Skeletal muscle tissue (tissue), 4 donors: ENCODE data around the gene DENND2A. TPM values are rescaled to one million over a fixed set of nuclear protein-coding genes. Genes with fewer than 3 reads are reported as not detected.
"Not testable (repeated sequence)": the region's sequence is repeated elsewhere in the genome, so short reads cannot be mapped to it uniquely, and the experiment has no call there.

ENCODE experiments used
- H3K27ac ChIP-seq: one replicate; pipeline ENCODE4 v1.7.0; 2013; ENCODE audit warnings: mild to moderate bottlenecking, low read depth, low read length, inconsistent platforms
- H3K27me3 ChIP-seq, 3 donors: one replicate each; pipeline ENCODE4 v1.7.0; 2013; ENCODE audit warnings: low read length in 3 of 3; ENCODE audit not compliant: control insufficient read depth in 3 of 3, insufficient read depth in 3 of 3
- H3K36me3 ChIP-seq, 3 donors: one replicate each; pipeline ENCODE4 v1.7.0; 2013; ENCODE audit warnings: low read length in 3 of 3; ENCODE audit not compliant: control insufficient read depth in 3 of 3, insufficient read depth in 3 of 3
- H3K4me1 ChIP-seq, 3 donors: one replicate each; pipeline ENCODE4 v1.7.0; 2013; ENCODE audit warnings: low read length in 3 of 3, mild to moderate bottlenecking in 3 of 3; ENCODE audit not compliant: control insufficient read depth in 3 of 3, insufficient read depth in 3 of 3
- H3K4me3 ChIP-seq, 3 donors: one replicate each; pipeline ENCODE4 v1.7.0; 2013; ENCODE audit warnings: low read length in 3 of 3
- H3K9ac ChIP-seq, 3 donors: one replicate each; pipeline ENCODE4 v1.7.0; 2013; ENCODE audit warnings: low read length in 3 of 3, mild to moderate bottlenecking in 3 of 3, moderate library complexity in 2 of 3, low read depth in 1 of 3
- H3K9me3 ChIP-seq, 3 donors: one replicate each; pipeline ENCODE4 v1.7.0; 2013; ENCODE audit warnings: low read length in 3 of 3; ENCODE audit not compliant: control insufficient read depth in 3 of 3
- total RNA-seq: library from RNA; depleted of rRNA; stranded (reverse); fragments of >200 nt; gene quantifications from one replicate; pipeline ENCODE4 v1.2.3, GENCODE V29; 2014
- donor health status: Osteomylitis.

Gene DENND2A
- total RNA-seq, 1 donor from 2014 or later: 32.4 TPM

GRCh38 chr7:140557809-140558518 is 82.6 kb downstream of the DENND2A start:
- Histone ChIP-seq H3K9ac (no peak overlapping the region), H3K27me3 (no peaks in the 10 kb centered on the region), H3K36me3 (peaks cover 2 to 7% (median 4%) of the 10 kb centered on the region in 3 donors), H3K9me3 (no peaks in the 10 kb centered on the region), H3K4me3 (no peak overlapping the region), H3K4me1 (no peaks in the 10 kb centered on the region), H3K27ac (no peak overlapping the region)

- Histone ChIP-seq H3K4me3 (no peak overlapping the region), H3K27me3 (no peaks in the 10 kb centered on the region), H3K9me3 (no peaks in the 10 kb centered on the region), H3K27ac (no peak overlapping the region), H3K9ac (no peak overlapping the region), H3K4me1 (no peaks in the 10 kb centered on the region), H3K36me3 (peaks cover 2 to 7% (median 4%) of the 10 kb centered on the region in 3 donors)
Observed at GRCh38 chr7:140557069-140557468, 83.5 kb downstream of the DENND2A start.

- not testable (repeated sequence) for H3K9ac ChIP-seq, H3K36me3 ChIP-seq, H3K4me1 ChIP-seq, H3K27me3 ChIP-seq, H3K4me3 ChIP-seq, H3K9me3 ChIP-seq, H3K27ac ChIP-seq
Observed at GRCh38 chr7:140553236-140553635, 87.4 kb downstream of the DENND2A start.

GRCh38 chr7:140552240-140552679 is 88.4 kb downstream of the DENND2A start:
- Histone ChIP-seq H3K27ac (no peak overlapping the region), H3K4me1 (no peaks in the 10 kb centered on the region), H3K9me3 (no peaks in the 10 kb centered on the region), H3K36me3 (no peaks in the 10 kb centered on the region), H3K4me3 (no peak overlapping the region), H3K27me3 (no peaks in the 10 kb centered on the region), H3K9ac (no peak overlapping the region)

- no peak overlapping the region for H3K27ac ChIP-seq
- no peaks in the 10 kb centered on the region for H3K4me1 ChIP-seq
- no peaks in the 10 kb centered on the region for H3K9me3 ChIP-seq
- H3K9ac ChIP-seq: no peak overlapping the region
- no peaks in the 10 kb centered on the region for H3K27me3 ChIP-seq
- peaks cover 0 to 4% (median 0%) of the 10 kb centered on the region in 3 donors for H3K36me3 ChIP-seq
- H3K4me3 ChIP-seq: no peak overlapping the region
Observed at GRCh38 chr7:140551355-140552239, 89.0 kb downstream of the DENND2A start.

- no peaks in the 10 kb centered on the region for H3K9me3 ChIP-seq
- H3K27ac ChIP-seq: no peak overlapping the region
- peaks cover 0 to 3% (median 3%) of the 10 kb centered on the region in 3 donors for H3K4me1 ChIP-seq
- H3K4me3 ChIP-seq: no peak overlapping the region
- H3K36me3 ChIP-seq: peaks cover 0 to 5% (median 5%) of the 10 kb centered on the region in 3 donors
- no peak overlapping the region for H3K9ac ChIP-seq
- H3K27me3 ChIP-seq: no peaks in the 10 kb centered on the region
Observed at GRCh38 chr7:140546947-140547346, 93.7 kb downstream of the DENND2A start.

GRCh38 chr7:140544388-140544826 is 96.2 kb downstream of the DENND2A start:
- Histone ChIP-seq H3K4me1 (peaks cover 4 to 12% (median 11%) of the 10 kb centered on the region in 3 donors), H3K27me3 (no peaks in the 10 kb centered on the region), H3K36me3 (peaks cover 0 to 6% (median 5%) of the 10 kb centered on the region in 3 donors), H3K27ac (no peak overlapping the region), H3K9me3 (no peaks in the 10 kb centered on the region), H3K4me3 (no peak overlapping the region), H3K9ac (no peak overlapping the region)

- Histone ChIP-seq H3K27me3 (no peaks in the 10 kb centered on the region), H3K36me3 (peaks cover 0 to 6% (median 5%) of the 10 kb centered on the region in 3 donors), H3K4me3 (no peak overlapping the region), H3K9ac (peak overlapping the region in 1 of 3 donors; percentile 8), H3K27ac (no peak overlapping the region), H3K4me1 (peaks cover 4 to 12% (median 11%) of the 10 kb centered on the region in 3 donors), H3K9me3 (no peaks in the 10 kb centered on the region)
Observed at GRCh38 chr7:140542228-140542603, 98.4 kb downstream of the DENND2A start.

GRCh38 chr7:140541513-140542227 is 98.9 kb downstream of the DENND2A start:
- H3K4me3 ChIP-seq: no peak overlapping the region
- no peaks in the 10 kb centered on the region for H3K27me3 ChIP-seq
- peak overlapping the region in 1 of 3 donors; percentile 8 for H3K9ac ChIP-seq
- no peaks in the 10 kb centered on the region for H3K9me3 ChIP-seq
- H3K36me3 ChIP-seq: peaks cover 0 to 8% (median 2%) of the 10 kb centered on the region in 3 donors
- H3K4me1 ChIP-seq: peaks cover 4 to 12% (median 11%) of the 10 kb centered on the region in 3 donors
- no peak overlapping the region for H3K27ac ChIP-seq
